Measurements from ENCODE around the gene AGBL5.

The AGBL5 gene

GRCh38 chr2:27025281-27025800 lies 26.1 kb upstream of the AGBL5 start:
- H3K9ac ChIP-seq (ENCODE audit: low read depth, low read length, poor library complexity) = no peak overlapping the region
- no peak overlapping the region for H2BK15ac ChIP-seq (ENCODE audit: low read length)
- no peaks in the 10 kb centered on the region for H3K9me3 ChIP-seq (replicated peaks in 1 of 2; ENCODE audit: control insufficient read depth in 2 of 2, insufficient read depth in 1 of 2, low read depth in 1 of 2, low read length in 2 of 2)
- no peak overlapping the region for H3K27ac ChIP-seq (replicated peaks; ENCODE audit: low read length)
- no peak overlapping the region for H2AK5ac ChIP-seq (ENCODE audit: low read depth, low read length)
- H3K14ac ChIP-seq (ENCODE audit: low read length) = no peak overlapping the region
- H3K4ac ChIP-seq (ENCODE audit: low read length) = no peak overlapping the region
- H2BK5ac ChIP-seq (ENCODE audit: low read length) = no peak overlapping the region
- H3K79me1 ChIP-seq (ENCODE audit: low read depth, low read length) = peaks cover 7% of the 10 kb centered on the region
- H3K4me1 ChIP-seq (ENCODE audit: control insufficient read depth in 2 of 2, insufficient read depth in 1 of 2, low read depth in 1 of 2, low read length in 2 of 2) = peaks cover 1 to 10% of the 10 kb centered on the region in 2 donors
- DNase-seq (ENCODE audit: low spot score) = no peak
- no peak overlapping the region for H3K4me3 ChIP-seq (ENCODE audit: low read length in 2 of 2)
- no peak overlapping the region for H4K91ac ChIP-seq (ENCODE audit: low read depth, low read length, poor library complexity)
- no peak overlapping the region for H2BK12ac ChIP-seq (ENCODE audit: low read length)
- H3K23ac ChIP-seq (ENCODE audit: low read depth, low read length, poor library complexity) = peak overlapping the region; percentile 16
- H4K8ac ChIP-seq (ENCODE audit: low read depth, low read length) = no peak overlapping the region
- H3K27me3 ChIP-seq (ENCODE audit: control insufficient read depth in 3 of 3, insufficient read depth in 3 of 3, low read depth in 1 of 3, low read length in 3 of 3) = no peaks in the 10 kb centered on the region
- H3K36me3 ChIP-seq (replicated peaks in 1 of 2; ENCODE audit: control insufficient read depth in 2 of 2, insufficient read depth in 2 of 2, low read length in 2 of 2) = peaks cover 19 to 61% of the 10 kb centered on the region in 2 donors
- WGBS, 2 donors (ENCODE audit: extremely low coverage in 2 of 2, insufficient read length in 2 of 2, insufficient replicate concordance in 1 of 2) = no CpG with 5 or more reads among the region's 13 CpGs
- H2BK120ac ChIP-seq (ENCODE audit: low read depth, low read length) = no peak overlapping the region
- H2AFZ ChIP-seq (ENCODE audit: low read length) = no peak overlapping the region
- no peak overlapping the region for H3K4me2 ChIP-seq (ENCODE audit: insufficient read depth, low read length, poor library complexity, severe bottlenecking)
- H3K18ac ChIP-seq (ENCODE audit: low read length) = no peak overlapping the region

GRCh38 chr2:27025861-27026851 lies 25.3 kb upstream of the AGBL5 start:
- peak overlapping the region; percentile 4 for H3K18ac ChIP-seq (ENCODE audit: low read length)
- no peak overlapping the region for H2AK5ac ChIP-seq (ENCODE audit: low read depth, low read length)
- H2BK5ac ChIP-seq (ENCODE audit: low read length) = no peak overlapping the region
- no peak overlapping the region for H3K4me2 ChIP-seq (ENCODE audit: insufficient read depth, low read length, poor library complexity, severe bottlenecking)
- no CpG with 5 or more reads among the region's 24 CpGs for WGBS, 2 donors (ENCODE audit: extremely low coverage in 2 of 2, insufficient read length in 2 of 2, insufficient replicate concordance in 1 of 2)
- H2BK120ac ChIP-seq (ENCODE audit: low read depth, low read length) = no peak overlapping the region
- DNase-seq (ENCODE audit: low spot score) = no peak
- no peak overlapping the region for H2BK12ac ChIP-seq (ENCODE audit: low read length)
- H3K36me3 ChIP-seq (replicated peaks in 1 of 2; ENCODE audit: control insufficient read depth in 2 of 2, insufficient read depth in 2 of 2, low read length in 2 of 2) = peaks cover 19 to 66% of the 10 kb centered on the region in 2 donors
- peaks cover 7% of the 10 kb centered on the region for H3K79me1 ChIP-seq (ENCODE audit: low read depth, low read length)
- H3K4ac ChIP-seq (ENCODE audit: low read length) = no peak overlapping the region
- H3K23ac ChIP-seq (ENCODE audit: low read depth, low read length, poor library complexity) = peak overlapping the region; percentile 16
- H2BK15ac ChIP-seq (ENCODE audit: low read length) = no peak overlapping the region
- H2AFZ ChIP-seq (ENCODE audit: low read length) = no peak overlapping the region
- no peak overlapping the region for H3K27ac ChIP-seq (replicated peaks; ENCODE audit: low read length)
- H4K8ac ChIP-seq (ENCODE audit: low read depth, low read length) = no peak overlapping the region
- H3K27me3 ChIP-seq (ENCODE audit: control insufficient read depth in 3 of 3, insufficient read depth in 3 of 3, low read depth in 1 of 3, low read length in 3 of 3) = no peaks in the 10 kb centered on the region
- peaks cover 1 to 2% of the 10 kb centered on the region in 2 donors for H3K4me1 ChIP-seq (ENCODE audit: control insufficient read depth in 2 of 2, insufficient read depth in 1 of 2, low read depth in 1 of 2, low read length in 2 of 2)
- no peak overlapping the region for H3K4me3 ChIP-seq (ENCODE audit: low read length in 2 of 2)
- H3K9me3 ChIP-seq (replicated peaks in 1 of 2; ENCODE audit: control insufficient read depth in 2 of 2, insufficient read depth in 1 of 2, low read depth in 1 of 2, low read length in 2 of 2) = no peaks in the 10 kb centered on the region
- no peak overlapping the region for H4K91ac ChIP-seq (ENCODE audit: low read depth, low read length, poor library complexity)
- H3K9ac ChIP-seq (ENCODE audit: low read depth, low read length, poor library complexity) = peak overlapping the region; percentile 3
- no peak overlapping the region for H3K14ac ChIP-seq (ENCODE audit: low read length)

- no peak overlapping the region for H2BK15ac ChIP-seq (ENCODE audit: low read length)
- no peak overlapping the region for H4K8ac ChIP-seq (ENCODE audit: low read depth, low read length)
Observed at GRCh38 chr2:27027211-27027651, 24.2 kb upstream of the AGBL5 start.

GRCh38 chr2:27029051-27029450 lies 22.4 kb upstream of the AGBL5 start:
- no peak overlapping the region for H3K14ac ChIP-seq (ENCODE audit: low read length)
- no peak overlapping the region for H2AK5ac ChIP-seq (ENCODE audit: low read depth, low read length)
- H3K27ac ChIP-seq (replicated peaks; ENCODE audit: low read length) = no peak overlapping the region
- H3K23ac ChIP-seq (ENCODE audit: low read depth, low read length, poor library complexity) = no peak overlapping the region
- no peak overlapping the region for H3K4ac ChIP-seq (ENCODE audit: low read length)
- H3K79me1 ChIP-seq (ENCODE audit: low read depth, low read length) = peaks cover 2% of the 10 kb centered on the region
- no peak overlapping the region for H4K8ac ChIP-seq (ENCODE audit: low read depth, low read length)
- H3K4me3 ChIP-seq (ENCODE audit: low read length in 2 of 2) = no peak overlapping the region
- H3K18ac ChIP-seq (ENCODE audit: low read length) = no peak overlapping the region
- no peak overlapping the region for H4K91ac ChIP-seq (ENCODE audit: low read depth, low read length, poor library complexity)
- peaks cover 5% of the 10 kb centered on the region in 2 donors for H3K4me1 ChIP-seq (ENCODE audit: control insufficient read depth in 2 of 2, insufficient read depth in 1 of 2, low read depth in 1 of 2, low read length in 2 of 2)
- H3K9me3 ChIP-seq (replicated peaks in 1 of 2; ENCODE audit: control insufficient read depth in 2 of 2, insufficient read depth in 1 of 2, low read depth in 1 of 2, low read length in 2 of 2) = no peaks in the 10 kb centered on the region
- H2BK120ac ChIP-seq (ENCODE audit: low read depth, low read length) = no peak overlapping the region
- H3K4me2 ChIP-seq (ENCODE audit: insufficient read depth, low read length, poor library complexity, severe bottlenecking) = no peak overlapping the region
- no peak overlapping the region for H2BK5ac ChIP-seq (ENCODE audit: low read length)
- no CpG with 5 or more reads among the region's 2 CpGs for WGBS, 2 donors (ENCODE audit: extremely low coverage in 2 of 2, insufficient read length in 2 of 2, insufficient replicate concordance in 1 of 2)
- no peak overlapping the region for H2AFZ ChIP-seq (ENCODE audit: low read length)
- DNase-seq (ENCODE audit: low spot score) = no peak
- H3K36me3 ChIP-seq (replicated peaks in 1 of 2; ENCODE audit: control insufficient read depth in 2 of 2, insufficient read depth in 2 of 2, low read length in 2 of 2) = peaks cover 9 to 52% of the 10 kb centered on the region in 2 donors
- no peak overlapping the region for H2BK12ac ChIP-seq (ENCODE audit: low read length)
- H3K27me3 ChIP-seq (ENCODE audit: control insufficient read depth in 3 of 3, insufficient read depth in 3 of 3, low read depth in 1 of 3, low read length in 3 of 3) = no peaks in the 10 kb centered on the region
- H2BK15ac ChIP-seq (ENCODE audit: low read length) = no peak overlapping the region
- H3K9ac ChIP-seq (ENCODE audit: low read depth, low read length, poor library complexity) = no peak overlapping the region

More at GRCh38 chr2:27027211-27027651, 24.2 kb upstream of the AGBL5 start:
- Histone ChIP-seq H3K18ac (ENCODE audit: low read length) (peak overlapping the region; percentile 53), H2AFZ (ENCODE audit: low read length) (no peak overlapping the region), H2BK120ac (ENCODE audit: low read depth, low read length) (no peak overlapping the region), H3K4ac (ENCODE audit: low read length) (no peak overlapping the region), H3K4me1 (ENCODE audit: control insufficient read depth in 2 of 2, insufficient read depth in 1 of 2, low read depth in 1 of 2, low read length in 2 of 2) (peaks cover 0 to 1% of the 10 kb centered on the region in 2 donors), H2AK5ac (ENCODE audit: low read depth, low read length) (peak overlapping the region; percentile 10), H2BK12ac (ENCODE audit: low read length) (no peak overlapping the region), H3K9ac (ENCODE audit: low read depth, low read length, poor library complexity) (no peak overlapping the region), H3K79me1 (ENCODE audit: low read depth, low read length) (peaks cover 7% of the 10 kb centered on the region), H3K14ac (ENCODE audit: low read length) (no peak overlapping the region), H3K4me2 (ENCODE audit: insufficient read depth, low read length, poor library complexity, severe bottlenecking) (no peak overlapping the region), H4K91ac (ENCODE audit: low read depth, low read length, poor library complexity) (no peak overlapping the region), H3K9me3 (replicated peaks in 1 of 2; ENCODE audit: control insufficient read depth in 2 of 2, insufficient read depth in 1 of 2, low read depth in 1 of 2, low read length in 2 of 2) (no peaks in the 10 kb centered on the region), H3K4me3 (ENCODE audit: low read length in 2 of 2) (no peak overlapping the region), H3K36me3 (replicated peaks in 1 of 2; ENCODE audit: control insufficient read depth in 2 of 2, insufficient read depth in 2 of 2, low read length in 2 of 2) (peaks cover 18 to 69% of the 10 kb centered on the region in 2 donors), H3K27me3 (ENCODE audit: control insufficient read depth in 3 of 3, insufficient read depth in 3 of 3, low read depth in 1 of 3, low read length in 3 of 3) (no peaks in the 10 kb centered on the region), H2BK5ac (ENCODE audit: low read length) (no peak overlapping the region), H3K23ac (ENCODE audit: low read depth, low read length, poor library complexity) (peak overlapping the region; percentile 62), H3K27ac (replicated peaks; ENCODE audit: low read length) (no peak overlapping the region)
- WGBS, 2 donors (ENCODE audit: extremely low coverage in 2 of 2, insufficient read length in 2 of 2, insufficient replicate concordance in 1 of 2) = no CpG with 5 or more reads among the region's 10 CpGs
- no peak for DNase-seq (ENCODE audit: low spot score)

All from neuronal stem cell (in vitro differentiated cells).